ENCODE results near the gene SAPCD1. TPM values are rescaled to one million over a fixed set of nuclear protein-coding genes. Genes with fewer than 3 reads are reported as not detected.

SAPCD1 gene
- total RNA-seq, 1 donor from 2014 or later, result 1.3 TPM

DNA sequence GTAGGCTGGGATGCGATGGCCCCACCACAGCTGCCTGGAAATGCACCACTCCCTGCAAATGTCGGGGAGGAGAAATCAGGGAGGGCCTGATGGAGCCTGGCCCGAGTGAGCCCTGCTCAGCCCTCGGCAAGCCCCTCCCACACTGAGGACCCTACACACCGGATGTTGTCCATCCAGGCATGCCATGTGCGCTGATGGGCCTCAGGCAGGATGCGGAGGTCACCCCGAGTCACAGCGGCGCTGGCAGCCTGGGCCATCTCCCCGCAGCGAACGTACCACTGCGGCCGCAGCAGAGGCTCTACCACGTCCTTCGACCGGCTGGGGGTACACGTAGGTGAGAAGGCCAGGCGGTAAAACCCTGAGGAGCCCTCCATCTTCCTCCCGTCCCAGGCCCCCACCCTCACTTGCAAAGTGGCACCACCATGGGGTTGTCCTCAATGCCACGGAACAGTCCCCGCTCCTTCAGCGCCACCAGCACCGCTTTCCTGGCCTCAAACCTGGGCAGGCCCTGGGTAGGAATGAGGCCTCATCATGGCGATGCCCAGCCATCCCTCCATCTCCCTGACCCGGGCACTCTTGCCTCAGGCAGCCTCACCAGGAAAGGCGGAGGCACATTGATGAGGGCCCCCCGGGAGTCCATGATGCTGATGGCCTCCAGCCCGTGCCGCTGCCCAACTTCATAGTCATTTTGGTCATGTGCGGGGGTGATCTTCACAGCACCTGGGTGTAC lies 19.8 kb downstream of the SAPCD1 start:
- Histone ChIP-seq H3K27me3 (ENCODE audit: control insufficient read depth, insufficient read depth, low read length) (no peaks in the 10 kb centered on the region), H3K4me3 (ENCODE audit: low read depth, low read length) (no peak overlapping the region), H3K36me3 (ENCODE audit: control insufficient read depth, insufficient read depth, low read length) (peaks cover 48% of the 10 kb centered on the region)
- DNase-seq (ENCODE audit: low read depth) (no peak), FAIRE-seq (no peak)
- TF ChIP-seq CTCF (IDR thresholded peaks at IDR 0.05; ENCODE audit: insufficient read depth, low read length, severe bottlenecking), result no peak

DNA sequence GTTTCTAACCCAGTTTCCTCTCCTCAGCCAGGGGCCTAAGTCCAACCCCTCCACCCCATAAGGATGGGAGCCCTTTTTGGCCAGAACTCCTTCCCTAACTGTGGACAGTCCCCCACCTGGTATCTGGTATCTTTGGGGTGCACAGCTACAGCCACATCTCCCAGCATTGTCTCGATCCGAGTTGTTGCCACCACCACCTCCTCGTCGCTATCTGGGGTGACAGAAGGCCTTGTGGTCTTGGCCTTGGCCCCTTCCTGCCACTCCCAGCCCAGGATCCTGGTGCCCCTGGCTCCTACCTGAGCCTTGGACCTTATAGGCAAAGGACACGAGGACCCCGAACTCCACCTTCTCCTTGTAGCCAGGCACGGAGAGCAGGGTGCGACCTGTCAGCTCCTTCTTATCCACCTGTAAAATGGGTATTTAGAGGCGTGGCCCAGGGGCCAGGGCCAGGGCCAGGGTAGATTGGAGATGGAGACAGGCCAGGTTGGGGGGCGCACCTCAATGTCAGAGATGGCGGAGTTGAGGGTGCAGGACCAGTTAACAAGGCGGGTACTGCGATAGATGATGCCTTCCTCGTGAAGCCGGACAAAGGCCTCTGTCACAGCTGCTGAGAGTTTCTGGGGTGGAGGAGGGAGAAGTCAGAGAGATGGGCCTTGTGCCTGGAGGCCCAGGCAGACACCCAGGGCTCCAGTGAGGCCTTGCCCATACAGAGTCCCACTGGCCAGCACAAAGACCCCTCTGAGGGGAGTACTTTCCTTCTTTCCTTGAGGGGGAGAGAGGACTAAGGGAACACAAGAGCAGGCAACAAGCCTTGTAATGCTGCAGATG lies 21.9 kb downstream of the SAPCD1 start:
- no peak for FAIRE-seq
- peaks cover 44% of the 10 kb centered on the region for H3K36me3 ChIP-seq (ENCODE audit: control insufficient read depth, insufficient read depth, low read length)
- no peak for TF ChIP-seq CTCF (IDR thresholded peaks at IDR 0.05; ENCODE audit: insufficient read depth, low read length, severe bottlenecking)

GRCh38 chr6:31785475-31785874 lies 23.0 kb downstream of the SAPCD1 start:
- H3K4me3 ChIP-seq (ENCODE audit: low read depth, low read length), result no peak overlapping the region
- TF ChIP-seq CTCF (IDR thresholded peaks at IDR 0.05; ENCODE audit: insufficient read depth, low read length, severe bottlenecking), result no peak
- no peak for DNase-seq (ENCODE audit: low read depth)
- no peak for FAIRE-seq
- no peaks in the 10 kb centered on the region for H3K27me3 ChIP-seq (ENCODE audit: control insufficient read depth, insufficient read depth, low read length)
- H3K36me3 ChIP-seq (ENCODE audit: control insufficient read depth, insufficient read depth, low read length), result peaks cover 40% of the 10 kb centered on the region

More for the DNA sequence above, 21.9 kb downstream of the SAPCD1 start:
- Histone ChIP-seq H3K4me3 (ENCODE audit: low read depth, low read length) (no peak overlapping the region), H3K27me3 (ENCODE audit: control insufficient read depth, insufficient read depth, low read length) (no peaks in the 10 kb centered on the region)
- DNase-seq (ENCODE audit: low read depth), result no peak

DNA sequence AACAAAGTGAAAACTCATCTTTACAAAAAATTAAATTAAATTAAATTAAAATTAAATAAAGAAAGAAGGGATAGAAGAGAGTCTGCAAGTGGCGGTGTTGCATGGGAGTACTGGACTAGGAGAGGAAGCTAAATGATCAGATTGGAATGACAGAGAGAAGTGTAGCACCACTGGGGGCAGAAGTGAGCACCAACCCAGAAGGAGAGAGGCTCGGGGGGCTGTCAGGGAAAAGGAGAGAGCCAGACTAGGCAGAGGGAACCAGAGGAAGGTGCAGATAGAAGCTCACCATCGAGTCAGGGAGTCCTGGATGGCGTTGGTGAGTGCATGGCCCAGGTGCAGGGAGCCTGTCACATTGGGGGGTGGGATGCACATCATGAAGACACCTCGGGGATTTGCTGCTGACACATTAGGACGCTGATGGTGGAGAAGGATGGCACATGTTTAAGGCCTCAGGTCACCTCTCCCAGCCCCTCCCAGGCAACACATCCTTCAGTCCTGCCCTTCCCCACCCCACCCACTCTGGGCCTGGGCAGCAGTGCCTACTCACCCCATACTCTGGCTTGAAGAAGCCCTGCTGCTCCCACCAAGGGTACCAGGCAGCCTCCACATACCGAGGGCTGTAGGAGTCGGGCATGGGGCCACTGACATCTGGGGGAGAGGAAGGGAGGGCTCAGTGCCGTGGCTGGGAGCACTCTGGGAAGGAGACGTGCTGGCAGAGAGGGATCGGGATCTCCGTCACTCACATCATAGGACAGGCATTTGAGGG lies 29.1 kb downstream of the SAPCD1 start:
- Histone ChIP-seq H3K27me3 (ENCODE audit: control insufficient read depth, insufficient read depth, low read length) (no peaks in the 10 kb centered on the region), H3K36me3 (ENCODE audit: control insufficient read depth, insufficient read depth, low read length) (peaks cover 16% of the 10 kb centered on the region), H3K4me3 (ENCODE audit: low read depth, low read length) (no peak overlapping the region)
- FAIRE-seq (no peak), DNase-seq (ENCODE audit: low read depth) (no peak)
- peak; percentile 61 for TF ChIP-seq CTCF (IDR thresholded peaks at IDR 0.05; ENCODE audit: insufficient read depth, low read length, severe bottlenecking)

DNA sequence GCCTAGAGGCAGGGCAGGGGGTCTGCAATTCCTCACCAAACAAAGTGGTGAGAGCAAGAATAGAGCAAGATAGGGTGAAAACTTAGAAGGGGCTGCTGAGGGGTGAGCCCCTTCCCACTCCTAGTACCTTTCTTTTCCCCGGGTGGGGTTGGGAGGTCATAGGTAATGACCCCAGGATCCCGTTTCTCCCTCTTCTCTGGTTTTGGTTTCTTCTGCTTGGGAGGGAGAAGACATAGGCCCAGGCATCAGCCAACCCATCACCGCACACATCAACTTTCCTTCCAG lies 29.6 kb downstream of the SAPCD1 start:
- FAIRE-seq, result no peak
- no peak for DNase-seq (ENCODE audit: low read depth)
- TF ChIP-seq CTCF (IDR thresholded peaks at IDR 0.05; ENCODE audit: insufficient read depth, low read length, severe bottlenecking), result no peak
- Histone ChIP-seq H3K27me3 (ENCODE audit: control insufficient read depth, insufficient read depth, low read length) (no peaks in the 10 kb centered on the region), H3K4me3 (ENCODE audit: low read depth, low read length) (no peak overlapping the region), H3K36me3 (ENCODE audit: control insufficient read depth, insufficient read depth, low read length) (peaks cover 16% of the 10 kb centered on the region)
